ENCODE measurements around the gene LAMC2.
"Not testable (repeated sequence)": the region's sequence is repeated elsewhere in the genome, so short reads cannot be mapped to it uniquely, and the experiment has no call there.

LAMC2 gene

GRCh38 chr1:183263886-183264602 is 78.0 kb downstream of the LAMC2 start:
- DNase-seq (ENCODE audit: low read depth): no peak

- DNase-seq (ENCODE audit: low read depth): no peak
Measured at GRCh38 chr1:183267646-183268431, 81.8 kb downstream of the LAMC2 start.

- DNase-seq (ENCODE audit: low read depth): no peak
Measured at GRCh38 chr1:183270541-183271141, 84.6 kb downstream of the LAMC2 start.

GRCh38 chr1:183272390-183272848 is 86.4 kb downstream of the LAMC2 start:
- DNase-seq (ENCODE audit: low read depth): no peak

- DNase-seq (ENCODE audit: low read depth): no peak
Measured at GRCh38 chr1:183273300-183273699, 87.2 kb downstream of the LAMC2 start.

- DNase-seq (ENCODE audit: low read depth): not testable (repeated sequence)
Measured at GRCh38 chr1:183273984-183274383, 87.9 kb downstream of the LAMC2 start.

GRCh38 chr1:183274836-183275235 is 88.8 kb downstream of the LAMC2 start:
- DNase-seq (ENCODE audit: low read depth): no peak

- no peak for DNase-seq (ENCODE audit: low read depth)
Measured at GRCh38 chr1:183275322-183275721, 89.3 kb downstream of the LAMC2 start.

GRCh38 chr1:183276386-183277080 is 90.5 kb downstream of the LAMC2 start:
- no peak for DNase-seq (ENCODE audit: low read depth)

GRCh38 chr1:183277821-183278738 is 92.0 kb downstream of the LAMC2 start:
- no peak for DNase-seq (ENCODE audit: low read depth)

- DNase-seq (ENCODE audit: low read depth): no peak
Measured at GRCh38 chr1:183278739-183279591, 92.9 kb downstream of the LAMC2 start.

- DNase-seq (ENCODE audit: low read depth): no peak
Measured at GRCh38 chr1:183279835-183280234, 93.8 kb downstream of the LAMC2 start.

- no peak for DNase-seq (ENCODE audit: low read depth)
Measured at GRCh38 chr1:183281039-183281438, 95.0 kb downstream of the LAMC2 start.

- peak; percentile 18 for DNase-seq (ENCODE audit: low read depth)
Measured at GRCh38 chr1:183281553-183282091, 95.6 kb downstream of the LAMC2 start.

- DNase-seq (ENCODE audit: low read depth): no peak
Measured at GRCh38 chr1:183282101-183282855, 96.2 kb downstream of the LAMC2 start.

- DNase-seq (ENCODE audit: low read depth): no peak
Measured at GRCh38 chr1:183283286-183283685, 97.2 kb downstream of the LAMC2 start.

- DNase-seq (ENCODE audit: low read depth): no peak
Measured at GRCh38 chr1:183284086-183284485, 98.0 kb downstream of the LAMC2 start.

- DNase-seq (ENCODE audit: low read depth): no peak
Measured at GRCh38 chr1:183285256-183285655, 99.2 kb downstream of the LAMC2 start.

GRCh38 chr1:183285746-183286145 is 99.7 kb downstream of the LAMC2 start:
- DNase-seq (ENCODE audit: low read depth): no peak

All from stimulated activated CD8-positive, alpha-beta memory T cell treated with anti-CD3 and anti-CD28 coated beads, Interleukin-12 subunit alpha, Interleukin-12 subunit beta, amount 100 ng/mL, for 4 hours (primary cell).